HG02763 (cell line): ENCODE data around the gene FBXW5.

Source experiments
- ATAC-seq: cut with Tn5 transposase; IDR thresholded peaks from one replicate; pipeline ENCODE4 v1.9.1; 2021; ENCODE audit warnings: mild to moderate bottlenecking, moderate library complexity; ENCODE audit not compliant: unreplicated experiment

Gene FBXW5

DNA sequence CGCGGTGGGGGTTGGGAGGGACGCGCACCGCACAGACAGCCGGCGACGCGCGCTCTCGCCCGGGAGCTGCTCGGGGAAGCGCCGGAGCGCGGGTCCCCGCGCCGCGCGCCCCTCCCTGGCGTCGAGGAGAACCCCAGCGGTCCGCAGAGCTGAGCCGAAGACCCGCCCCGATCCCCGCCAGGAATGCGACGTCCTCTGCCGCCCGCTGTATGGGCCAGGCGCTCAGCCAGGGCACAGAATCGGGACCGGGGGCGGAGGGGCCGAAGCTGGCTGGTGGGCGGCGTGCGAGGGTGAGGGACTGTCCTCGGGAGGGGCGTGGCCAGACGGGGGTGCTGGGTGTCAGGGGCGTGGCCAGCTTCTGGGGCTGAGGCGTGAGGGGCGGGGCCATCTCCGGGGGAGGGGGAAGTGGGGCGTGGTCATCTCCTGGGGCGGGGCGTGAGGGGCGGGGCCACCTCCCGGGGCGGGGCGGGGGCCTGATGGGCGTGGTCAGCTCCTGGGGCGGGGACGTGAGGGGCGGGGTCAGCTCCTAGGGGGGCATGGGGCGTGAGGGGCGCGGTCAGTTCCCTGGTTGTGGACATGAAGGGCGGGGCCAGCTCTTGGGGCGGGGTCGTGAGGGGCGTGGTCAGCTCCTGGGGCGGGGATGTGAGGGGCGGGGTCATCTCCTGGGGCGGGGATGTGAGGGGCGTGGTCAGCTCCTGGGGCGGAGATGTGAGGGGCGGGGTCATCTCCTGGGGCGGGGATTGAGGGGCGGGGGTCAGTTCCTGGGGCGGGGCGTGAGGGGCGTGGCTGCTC lies 33.7 kb upstream of the FBXW5 start:
- no peak for ATAC-seq

DNA sequence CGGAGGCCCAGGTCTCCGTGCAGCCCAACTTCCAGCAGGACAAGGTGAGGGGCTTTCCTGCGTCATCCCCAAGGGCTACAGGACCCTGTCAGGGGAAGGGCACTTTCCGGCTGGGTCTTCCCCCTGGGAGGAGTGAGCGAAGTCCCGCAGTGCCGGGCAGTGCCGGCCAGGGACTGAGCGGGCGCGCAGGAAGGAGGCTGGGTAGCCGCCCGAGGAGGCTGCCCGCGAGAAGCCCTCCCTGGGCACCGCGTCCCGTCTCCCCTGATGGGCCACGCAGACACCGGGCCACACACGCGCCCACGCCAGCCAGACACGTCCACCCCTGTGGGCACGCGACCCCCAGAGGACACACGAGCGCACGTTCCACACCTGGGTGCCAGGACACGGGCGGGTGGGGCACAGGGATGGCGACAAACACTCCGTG lies 33.1 kb upstream of the FBXW5 start:
- ATAC-seq, result no peak

DNA sequence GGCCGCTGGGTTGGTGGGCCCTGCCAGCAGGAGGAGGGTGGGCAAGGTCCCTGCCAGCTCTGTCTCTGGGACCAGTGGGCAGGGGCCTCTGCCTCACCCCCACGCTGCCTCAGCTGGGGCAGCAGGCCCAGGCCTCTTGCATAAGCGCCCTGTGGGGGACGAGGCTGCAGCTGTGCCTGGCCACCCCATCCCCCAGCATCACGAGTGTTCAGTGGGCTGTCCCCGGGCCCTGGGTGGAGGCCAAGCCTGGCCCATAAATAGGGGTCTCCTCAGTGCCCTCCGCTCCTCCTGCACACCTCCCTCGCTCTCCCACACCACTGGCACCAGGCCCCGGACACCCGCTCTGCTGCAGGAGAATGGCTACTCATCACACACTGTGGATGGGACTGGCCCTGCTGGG lies 32.7 kb upstream of the FBXW5 start, which contains the start of gene PTGDS:
TSS of gene PTGDS (plus strand) at position 282 of the 400 bp plus-strand sequence. CDS start at position 357, 75 bp downstream.
- no peak for ATAC-seq

DNA sequence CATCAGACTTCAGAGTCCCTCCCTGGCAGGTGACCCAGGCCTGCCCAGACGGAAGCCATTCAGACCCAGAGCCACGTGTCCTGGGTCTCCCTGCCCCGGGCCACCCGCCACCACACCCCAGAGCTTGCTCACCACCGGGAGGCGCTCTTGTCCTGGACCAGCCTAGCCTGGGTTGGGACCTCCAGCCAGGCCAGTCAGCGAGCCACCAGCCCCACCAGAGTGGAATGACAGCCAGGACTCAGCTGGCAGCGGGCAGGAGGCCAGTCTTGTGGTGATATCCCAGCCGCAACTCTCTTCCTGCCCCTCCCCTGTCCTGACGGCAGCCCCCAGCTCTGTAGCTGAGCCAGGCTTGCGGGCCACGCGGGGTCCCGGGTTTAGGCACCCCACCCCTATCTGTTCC lies 31.1 kb upstream of the FBXW5 start:
- ATAC-seq, result no peak

DNA sequence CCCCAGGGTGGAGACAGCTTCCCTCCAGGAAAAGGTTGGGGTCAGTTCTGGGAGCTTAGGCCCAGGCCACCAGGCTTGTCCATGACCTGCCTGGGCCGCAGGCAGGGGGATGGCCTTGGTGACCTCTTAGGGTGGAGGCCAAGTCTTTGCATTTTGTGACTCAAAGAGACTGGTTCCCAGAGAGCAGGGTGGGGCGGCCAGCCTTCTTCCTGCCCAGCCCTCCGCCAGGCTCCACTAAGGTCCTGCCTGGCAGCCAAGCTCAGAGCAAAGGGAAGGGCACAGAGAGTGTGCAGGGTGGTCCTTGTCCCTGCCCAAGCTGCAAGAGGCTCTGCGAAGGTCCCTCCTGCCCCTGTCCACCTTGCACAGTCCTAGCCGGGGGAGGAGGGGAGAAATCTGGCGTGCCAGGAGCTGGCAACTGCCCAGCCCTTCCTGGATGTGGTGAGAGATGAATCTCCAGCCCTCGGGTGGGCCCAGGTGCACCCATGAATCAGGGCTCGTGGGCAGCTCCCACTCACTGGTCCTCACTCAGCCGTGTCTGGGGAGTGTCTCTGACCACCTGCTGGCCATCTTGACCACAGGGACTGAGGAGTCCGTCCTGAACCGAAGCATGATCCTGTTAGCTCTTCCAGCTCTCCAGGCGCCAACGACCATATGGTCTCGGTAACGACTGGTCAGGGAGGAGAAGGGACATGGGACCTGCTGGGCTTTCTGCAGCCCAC lies 30.4 kb upstream of the FBXW5 start:
- ATAC-seq, result no peak

- ATAC-seq, result no peak
Observed at GRCh38 chr9:136973618-136974617, 29.4 kb upstream of the FBXW5 start.

GRCh38 chr9:136972743-136973142 lies 28.2 kb upstream of the FBXW5 start:
- no peak for ATAC-seq

- ATAC-seq, result no peak
Observed at GRCh38 chr9:136972335-136972734, 27.8 kb upstream of the FBXW5 start.

- no peak for ATAC-seq
Observed at GRCh38 chr9:136971746-136972145, 27.2 kb upstream of the FBXW5 start.

GRCh38 chr9:136970361-136970760 lies 25.8 kb upstream of the FBXW5 start:
- no peak for ATAC-seq

- no peak for ATAC-seq
Observed at GRCh38 chr9:136969774-136970173, 25.2 kb upstream of the FBXW5 start.

- ATAC-seq, result no peak
Observed at GRCh38 chr9:136969150-136969549, 24.6 kb upstream of the FBXW5 start.

GRCh38 chr9:136968333-136969127 lies 24.0 kb upstream of the FBXW5 start:
- no peak for ATAC-seq

- no peak for ATAC-seq
Observed at GRCh38 chr9:136965771-136966484, 21.4 kb upstream of the FBXW5 start.

DNA sequence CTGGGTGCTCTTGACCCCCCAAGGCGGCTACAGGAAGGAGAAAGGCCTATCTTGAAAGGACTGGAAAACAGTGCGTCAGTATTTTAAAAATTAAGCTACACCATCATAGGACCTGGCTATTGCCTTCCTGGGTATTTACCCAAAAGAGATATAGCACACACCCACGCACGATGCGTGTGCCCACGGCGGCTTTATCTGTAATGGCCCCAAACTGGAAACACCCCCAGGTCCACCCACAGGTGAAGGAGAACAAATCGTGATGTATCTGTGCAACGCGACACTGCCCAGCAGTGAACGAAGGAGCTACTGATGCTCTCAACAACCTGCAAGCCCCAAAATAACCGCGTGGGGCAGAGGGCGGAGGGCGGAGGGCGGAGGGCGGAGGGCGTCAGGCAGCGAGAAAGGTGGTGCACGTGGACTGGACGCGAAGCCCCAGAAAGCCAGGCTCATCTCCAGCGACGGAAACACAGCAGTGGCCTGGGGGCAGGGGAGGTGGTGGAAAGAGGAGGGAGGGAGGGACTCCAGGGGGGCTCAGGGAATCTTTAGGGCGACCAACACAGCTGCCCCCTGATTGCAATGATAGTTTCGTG lies 20.4 kb upstream of the FBXW5 start:
- ATAC-seq, result no peak

DNA sequence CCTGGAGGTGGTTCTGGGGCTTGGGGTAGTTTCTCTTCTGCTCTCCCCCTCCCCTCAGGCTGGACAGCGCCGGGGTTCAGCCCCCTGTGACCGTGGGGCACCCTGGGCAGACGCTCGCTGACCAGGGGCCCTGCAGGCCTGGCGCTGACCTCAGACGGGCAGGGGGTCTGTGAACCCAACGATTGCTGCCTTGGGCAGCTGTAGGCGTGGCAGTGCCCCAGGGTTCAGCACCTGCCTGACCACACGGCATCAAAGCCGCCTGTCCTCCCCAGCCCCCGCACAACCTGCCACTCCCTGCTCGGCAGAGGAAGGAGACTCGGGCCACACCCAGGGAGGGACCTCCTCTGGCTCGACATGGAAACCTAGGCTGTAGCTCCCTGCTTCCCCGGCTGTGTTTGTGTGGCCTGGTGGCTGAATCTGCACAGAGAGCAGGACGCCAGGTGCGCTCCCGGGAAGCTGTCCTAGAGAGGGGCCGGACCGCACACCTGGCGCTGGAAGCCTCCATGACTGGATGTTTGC lies 19.7 kb upstream of the FBXW5 start:
- no peak for ATAC-seq

GRCh38 chr9:136963751-136964150 lies 19.2 kb upstream of the FBXW5 start:
- no peak for ATAC-seq

DNA sequence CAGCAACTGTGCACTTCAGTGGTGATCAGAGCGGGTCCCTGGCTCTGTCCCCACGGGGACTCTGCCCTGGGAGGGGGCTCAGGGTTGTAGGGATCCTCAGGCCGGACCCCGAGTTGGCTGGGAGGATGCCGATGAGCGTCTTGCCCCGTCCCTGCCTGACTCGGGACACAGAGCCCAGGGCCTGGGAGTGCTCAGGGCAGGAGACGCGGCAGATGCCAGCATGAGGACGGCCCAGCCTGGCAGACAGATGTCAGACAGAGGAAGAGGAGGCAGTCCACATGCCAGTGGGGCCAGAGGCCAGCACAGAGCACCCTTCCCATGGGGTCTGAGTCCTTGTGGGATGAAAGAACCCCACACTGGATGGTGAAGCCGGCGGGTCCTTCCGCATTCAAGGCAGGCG lies 18.8 kb upstream of the FBXW5 start:
- ATAC-seq, result no peak

GRCh38 chr9:136962701-136963248 lies 18.2 kb upstream of the FBXW5 start:
- no peak for ATAC-seq
